Activated T-cell treated with anti-CD3 and anti-CD28 coated beads, Interleukin-2, amount 50 U/mL, for 1 hour (primary cell): ENCODE data around the gene THG1L.

Source experiments
- DNase-seq: peaks from one replicate; pipeline ENCODE4 v3.0.0-alpha.2; 2020

Gene THG1L

GRCh38 chr5:157729858-157730257 lies 1.4 kb upstream of the THG1L start:
- DNase-seq = no peak

- DNase-seq = no peak
Observed at GRCh38 chr5:157730900-157731271, 334 bp upstream of the THG1L start.

GRCh38 chr5:157732130-157732514 lies 902 bp downstream of the THG1L start:
- no peak for DNase-seq

- DNase-seq = no peak
Observed at GRCh38 chr5:157732596-157733262, 1.5 kb downstream of the THG1L start.

- DNase-seq = no peak
Observed at GRCh38 chr5:157734436-157734835, 3.2 kb downstream of the THG1L start.

- no peak for DNase-seq
Observed at GRCh38 chr5:157735991-157736390, 4.8 kb downstream of the THG1L start.

GRCh38 chr5:157739388-157740228 lies 8.4 kb downstream of the THG1L start:
- no peak for DNase-seq

GRCh38 chr5:157740229-157740610 lies 9.0 kb downstream of the THG1L start:
- DNase-seq = no peak

GRCh38 chr5:157741131-157741530 lies 9.9 kb downstream of the THG1L start:
- DNase-seq = no peak

GRCh38 chr5:157743163-157744050 lies 12.2 kb downstream of the THG1L start, which contains the start of gene LSM11:
LSM11 (plus strand) TSS chr5:157743712; CDS start chr5:157743751, 39 bp downstream.
- peak; percentile 99 for DNase-seq

GRCh38 chr5:157744051-157745011 lies 13.1 kb downstream of the THG1L start:
- DNase-seq = no peak

GRCh38 chr5:157745041-157745456 lies 13.8 kb downstream of the THG1L start:
- no peak for DNase-seq

GRCh38 chr5:157747173-157747740 lies 16.0 kb downstream of the THG1L start:
- no peak for DNase-seq

GRCh38 chr5:157747766-157748700 lies 16.8 kb downstream of the THG1L start:
- DNase-seq = no peak

- DNase-seq = no peak
Observed at GRCh38 chr5:157748760-157749461, 17.7 kb downstream of the THG1L start.

- no peak for DNase-seq
Observed at GRCh38 chr5:157749462-157749799, 18.2 kb downstream of the THG1L start.

GRCh38 chr5:157750320-157750719 lies 19.1 kb downstream of the THG1L start:
- no peak for DNase-seq

GRCh38 chr5:157756122-157756521 lies 24.9 kb downstream of the THG1L start:
- no peak for DNase-seq

GRCh38 chr5:157758706-157759105 lies 27.5 kb downstream of the THG1L start:
- no peak for DNase-seq
